Vagina (tissue), 2 donors: ENCODE results near the gene CADPS.

Experiments used
- CTCF ChIP-seq, 3 experiments: fragments of 450-650 bp in 2 of 3; fragments of 200-600 bp in 1 of 3; sonication (generic) in 1 of 3; IDR thresholded peaks; one replicate each; pipeline ENCODE4 v1.5.1; 2017 to 2019; ENCODE audit warnings: antibody characterized with exemption in 3 of 3, mild to moderate bottlenecking in 2 of 3, moderate library complexity in 2 of 3
- POLR2A ChIP-seq, 2 donors: fragments of 450-650 bp; IDR thresholded peaks; one replicate each; pipeline ENCODE4 v1.6.1; 2017; ENCODE audit warnings: antibody characterized with exemption in 2 of 2, mild to moderate bottlenecking in 2 of 2, moderate library complexity in 2 of 2
- POLR2AphosphoS5 ChIP-seq, 2 donors: sonication (generic); formaldehyde crosslinking; IDR thresholded peaks; one replicate each; pipeline ENCODE4 v1.9.0; 2017; ENCODE audit warnings: antibody characterized with exemption in 2 of 2, mild to moderate bottlenecking in 2 of 2, low read depth in 1 of 2; ENCODE audit not compliant: insufficient read depth in 1 of 2

GRCh38 chr3:62678841-62679240 is 196.4 kb downstream of the CADPS start:
- TF ChIP-seq CTCF (IDR thresholded peaks at IDR 0.05): no peak
- no peak for TF ChIP-seq POLR2A (IDR thresholded peaks at IDR 0.05)
- no peak for TF ChIP-seq POLR2AphosphoS5 (IDR thresholded peaks at IDR 0.05; ENCODE audit: insufficient read depth in 1 of 2, low read depth in 1 of 2)
